Panc1 (cell line): ENCODE data around the gene ALG10. TPM values are rescaled to one million over a fixed set of nuclear protein-coding genes. Genes with fewer than 3 reads are reported as not detected.

Source experiments
- ATAC-seq: fragments of 200-7000 bp; cut with Tn5 transposase; 2 replicates; pipeline ENCODE4 v1.9.1; 2020; ENCODE audit warnings: mild to moderate bottlenecking, moderate library complexity
- BruUV-seq: library from RNA; stranded (reverse); fragments of 400-500 nt; replicated peaks from 2 replicates; lab custom pipeline; 2021; lab: Mats Ljungman, UMichigan
- CTCF ChIA-PET: fragments of 300-600 bp; sonication (Branson Sonifier 250); formaldehyde crosslinking; loops from one replicate; lab custom pipeline; 2022; ENCODE audit warnings: antibody characterized with exemption; lab: Charles Lee
- POLR2A ChIA-PET: fragments of 300-600 bp; sonication (Branson Sonifier 250); formaldehyde crosslinking; loops from one replicate; lab custom pipeline; 2022; ENCODE audit warnings: antibody characterized with exemption; lab: Charles Lee
- DNase-seq: peaks from one replicate; pipeline ENCODE4 v3.0.0-alpha.2; 2010; ENCODE audit warnings: low read depth, low spot score
- H3K27ac ChIP-seq: 2 replicates; pipeline ENCODE4 v1.5.1; 2011; ENCODE audit warnings: mild to moderate bottlenecking, low read length, inconsistent platforms
- H3K27me3 ChIP-seq: fragments of 200-500 bp; sonication (Bioruptor generic); 2 replicates; pipeline ENCODE4 v1.6.0; 2014; ENCODE audit warnings: low read length, inconsistent platforms; ENCODE audit not compliant: control insufficient read depth, insufficient read depth
- H3K36me3 ChIP-seq: fragments of 200-500 bp; sonication (Bioruptor generic); 2 replicates; pipeline ENCODE4 v1.5.1; 2014; ENCODE audit warnings: inconsistent platforms, mild to moderate bottlenecking, low read length, moderate library complexity; ENCODE audit not compliant: control insufficient read depth, insufficient read depth
- H3K4me1 ChIP-seq: 2 replicates; pipeline ENCODE4 v1.5.1; 2011; ENCODE audit warnings: inconsistent platforms, mild to moderate bottlenecking, low read length, moderate library complexity; ENCODE audit not compliant: control insufficient read depth, insufficient read depth
- H3K4me3 ChIP-seq, 2 experiments: 2 replicates each; pipeline ENCODE4 v1.5.1; 2011 to 2012; ENCODE audit warnings: low read depth in 2 of 2, low read length in 2 of 2, mild to moderate bottlenecking in 2 of 2, inconsistent platforms in 1 of 2, moderate library complexity in 1 of 2
- H3K9me3 ChIP-seq: fragments of 200-500 bp; sonication (Bioruptor generic); 2 replicates; pipeline ENCODE4 v1.5.1; 2014; ENCODE audit warnings: low read depth, mild to moderate bottlenecking, inconsistent platforms, low read length, moderate library complexity; ENCODE audit not compliant: control insufficient read depth, insufficient read depth
- POLR2AphosphoS5 ChIP-seq: IDR thresholded peaks from 2 replicates; pipeline ENCODE4 v1.6.1; 2012; ENCODE audit warnings: mild to moderate bottlenecking, low read depth, low read length, moderate library complexity
- SIN3A ChIP-seq: IDR thresholded peaks from 2 replicates; pipeline ENCODE4 v1.6.1; 2012; ENCODE audit warnings: low read depth, mild to moderate bottlenecking, low read length, moderate library complexity, borderline replicate concordance; ENCODE audit not compliant: insufficient read depth
- TCF7L2 ChIP-seq: IDR thresholded peaks from 2 replicates; pipeline ENCODE4 v1.6.1; 2011; ENCODE audit warnings: mild to moderate bottlenecking, low read depth, low read length, inconsistent platforms
- in situ Hi-C: cut with HindIII; loops from 2 replicates; pipeline ENCODE4 v1.10.0; 2016; ENCODE audit warnings: low sequenced_read_pairs, low pct_unique_long_range_greater_than_20kb
- intact Hi-C: fragments of 100-400 bp; cut with micrococcal nuclease; formaldehyde crosslinking; loops from one replicate; pipeline ENCODE4 v1.10.0; 2022; ENCODE audit not compliant: unreplicated experiment
- total RNA-seq: library from RNA; stranded (reverse); gene quantifications from one replicate; pipeline ENCODE4 v1.2.1, GENCODE V29; 2021; ENCODE audit not compliant: unreplicated experiment
- TF ChIP-seq, protein P1 (sequence below): fragments of 450-650 bp; IDR thresholded peaks from 2 replicates; pipeline ENCODE4 v1.5.1; 2017; ENCODE audit warnings: mild to moderate bottlenecking
- TF ChIP-seq, protein P2 (sequence below), 2 experiments: IDR thresholded peaks; 2 replicates each; pipeline ENCODE4 v1.6.1; 2011 to 2012; ENCODE audit warnings: low read depth in 2 of 2, control low read depth in 1 of 2, low read length in 1 of 2, mild to moderate bottlenecking in 1 of 2, moderate library complexity in 1 of 2; ENCODE audit not compliant: insufficient read depth in 1 of 2

Gene ALG10
- total RNA-seq, 1 experiment from 2014 or later, result 10.3 TPM

DNA sequence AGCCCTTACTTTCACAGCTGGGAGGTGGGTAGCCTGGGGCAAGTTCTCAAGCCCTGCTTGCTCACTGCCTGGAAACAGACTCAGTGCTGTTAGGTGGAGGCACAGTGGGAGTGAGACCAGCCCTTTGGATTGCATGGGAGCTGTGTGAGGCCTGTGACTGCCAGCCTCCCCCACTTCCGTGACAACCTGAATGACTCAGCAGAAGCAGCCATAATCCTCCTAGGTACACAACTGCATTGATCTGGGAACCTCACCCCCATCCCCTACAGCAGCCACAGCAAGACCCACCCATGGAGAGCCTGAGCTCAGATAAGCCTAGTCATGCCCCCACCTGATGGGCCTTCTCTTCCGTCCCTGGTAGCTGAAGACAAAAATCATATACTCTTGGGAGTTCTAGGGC, 26.4 kb downstream of the ALG10 start:
- Histone ChIP-seq H3K27me3 (no peaks in the 10 kb centered on the region), H3K4me3 (no peak overlapping the region), H3K4me1 (no peaks in the 10 kb centered on the region), H3K36me3 (no peaks in the 10 kb centered on the region), H3K9me3 (no peaks in the 10 kb centered on the region), H3K27ac (no peak overlapping the region)
- DNase-seq (no peak), ATAC-seq (no peak)
- BruUV-seq, result no TSS peak
- CTCF ChIA-PET, result no interaction called here
- POLR2A ChIA-PET, result no interaction called here
- TF ChIP-seq POLR2AphosphoS5 (no peak), TCF7L2 (no peak), SIN3A (no peak)
- in situ Hi-C loops, result no loop called here
- intact Hi-C loops, result no loop called here

DNA sequence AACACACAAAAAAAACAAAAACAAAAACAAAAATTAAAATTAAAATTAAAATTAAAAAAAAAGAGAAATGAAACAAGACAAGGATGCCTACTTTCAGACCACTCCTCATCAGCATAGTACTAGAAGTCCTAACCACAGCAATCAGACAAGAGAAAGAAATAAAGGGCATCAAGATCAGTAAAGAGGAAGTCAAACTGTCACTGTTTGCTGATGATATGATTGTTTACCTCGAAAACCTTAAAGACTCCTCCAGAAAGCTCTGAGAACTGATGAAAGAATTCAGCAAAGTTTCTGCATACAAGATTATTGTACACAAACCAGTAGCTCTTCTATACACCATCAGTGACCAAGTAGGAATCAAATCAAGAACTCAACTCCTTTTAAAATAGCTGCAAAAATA, 29.2 kb downstream of the ALG10 start:
- Histone ChIP-seq H3K27ac (no peak overlapping the region), H3K4me1 (no peaks in the 10 kb centered on the region), H3K4me3 (no peak overlapping the region), H3K9me3 (no peaks in the 10 kb centered on the region), H3K36me3 (no peaks in the 10 kb centered on the region), H3K27me3 (no peaks in the 10 kb centered on the region)
- no peak for DNase-seq
- intact Hi-C loops (no loop called here), in situ Hi-C loops (no loop called here)
- no peak for ATAC-seq
- BruUV-seq, result no TSS peak
- ChIA-PET POLR2A (no interaction called here), CTCF (interaction anchor here (0.6 kb wide), 1 partner anchor 1613 kb away, joined by 3 read pairs; no protein-coding TSS in a partner anchor)
- TF ChIP-seq, protein P1, sequence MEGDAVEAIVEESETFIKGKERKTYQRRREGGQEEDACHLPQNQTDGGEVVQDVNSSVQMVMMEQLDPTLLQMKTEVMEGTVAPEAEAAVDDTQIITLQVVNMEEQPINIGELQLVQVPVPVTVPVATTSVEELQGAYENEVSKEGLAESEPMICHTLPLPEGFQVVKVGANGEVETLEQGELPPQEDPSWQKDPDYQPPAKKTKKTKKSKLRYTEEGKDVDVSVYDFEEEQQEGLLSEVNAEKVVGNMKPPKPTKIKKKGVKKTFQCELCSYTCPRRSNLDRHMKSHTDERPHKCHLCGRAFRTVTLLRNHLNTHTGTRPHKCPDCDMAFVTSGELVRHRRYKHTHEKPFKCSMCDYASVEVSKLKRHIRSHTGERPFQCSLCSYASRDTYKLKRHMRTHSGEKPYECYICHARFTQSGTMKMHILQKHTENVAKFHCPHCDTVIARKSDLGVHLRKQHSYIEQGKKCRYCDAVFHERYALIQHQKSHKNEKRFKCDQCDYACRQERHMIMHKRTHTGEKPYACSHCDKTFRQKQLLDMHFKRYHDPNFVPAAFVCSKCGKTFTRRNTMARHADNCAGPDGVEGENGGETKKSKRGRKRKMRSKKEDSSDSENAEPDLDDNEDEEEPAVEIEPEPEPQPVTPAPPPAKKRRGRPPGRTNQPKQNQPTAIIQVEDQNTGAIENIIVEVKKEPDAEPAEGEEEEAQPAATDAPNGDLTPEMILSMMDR, result no peak
- TF ChIP-seq TCF7L2 (no peak), POLR2AphosphoS5 (no peak), SIN3A (no peak)
- TF ChIP-seq, protein P2, sequence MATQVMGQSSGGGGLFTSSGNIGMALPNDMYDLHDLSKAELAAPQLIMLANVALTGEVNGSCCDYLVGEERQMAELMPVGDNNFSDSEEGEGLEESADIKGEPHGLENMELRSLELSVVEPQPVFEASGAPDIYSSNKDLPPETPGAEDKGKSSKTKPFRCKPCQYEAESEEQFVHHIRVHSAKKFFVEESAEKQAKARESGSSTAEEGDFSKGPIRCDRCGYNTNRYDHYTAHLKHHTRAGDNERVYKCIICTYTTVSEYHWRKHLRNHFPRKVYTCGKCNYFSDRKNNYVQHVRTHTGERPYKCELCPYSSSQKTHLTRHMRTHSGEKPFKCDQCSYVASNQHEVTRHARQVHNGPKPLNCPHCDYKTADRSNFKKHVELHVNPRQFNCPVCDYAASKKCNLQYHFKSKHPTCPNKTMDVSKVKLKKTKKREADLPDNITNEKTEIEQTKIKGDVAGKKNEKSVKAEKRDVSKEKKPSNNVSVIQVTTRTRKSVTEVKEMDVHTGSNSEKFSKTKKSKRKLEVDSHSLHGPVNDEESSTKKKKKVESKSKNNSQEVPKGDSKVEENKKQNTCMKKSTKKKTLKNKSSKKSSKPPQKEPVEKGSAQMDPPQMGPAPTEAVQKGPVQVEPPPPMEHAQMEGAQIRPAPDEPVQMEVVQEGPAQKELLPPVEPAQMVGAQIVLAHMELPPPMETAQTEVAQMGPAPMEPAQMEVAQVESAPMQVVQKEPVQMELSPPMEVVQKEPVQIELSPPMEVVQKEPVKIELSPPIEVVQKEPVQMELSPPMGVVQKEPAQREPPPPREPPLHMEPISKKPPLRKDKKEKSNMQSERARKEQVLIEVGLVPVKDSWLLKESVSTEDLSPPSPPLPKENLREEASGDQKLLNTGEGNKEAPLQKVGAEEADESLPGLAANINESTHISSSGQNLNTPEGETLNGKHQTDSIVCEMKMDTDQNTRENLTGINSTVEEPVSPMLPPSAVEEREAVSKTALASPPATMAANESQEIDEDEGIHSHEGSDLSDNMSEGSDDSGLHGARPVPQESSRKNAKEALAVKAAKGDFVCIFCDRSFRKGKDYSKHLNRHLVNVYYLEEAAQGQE (IDR thresholded peaks at IDR 0.05; ENCODE audit: insufficient read depth in 1 of 2, low read depth in 2 of 2, low read length in 1 of 2), result no peak

DNA sequence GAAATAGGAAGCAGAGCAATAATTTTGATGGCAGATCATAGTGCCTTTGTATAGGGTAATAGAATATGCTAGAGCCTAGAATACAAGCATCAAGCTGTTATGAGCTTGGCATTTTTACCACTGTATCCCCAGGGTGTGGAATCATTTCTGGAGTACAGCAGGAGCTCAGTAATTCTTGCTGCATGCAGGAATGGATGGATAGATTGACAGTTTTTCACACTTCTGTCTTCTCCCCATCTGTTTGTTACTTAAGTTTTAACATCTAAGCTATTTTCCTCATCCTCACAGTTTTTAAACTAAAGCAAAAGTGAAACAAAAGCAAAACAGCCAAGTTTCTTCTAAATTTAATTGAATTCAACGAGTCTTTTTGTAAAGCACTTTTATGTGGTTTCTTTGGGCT, 32.6 kb downstream of the ALG10 start:
- ChIA-PET POLR2A (no interaction called here), CTCF (no interaction called here)
- intact Hi-C loops (no loop called here), in situ Hi-C loops (no loop called here)
- no peaks in the 10 kb centered on the region for H3K9me3 ChIP-seq
- DNase-seq, result no peak
- H3K4me3 ChIP-seq, result no peak overlapping the region
- H3K4me1 ChIP-seq, result no peaks in the 10 kb centered on the region
- no peak overlapping the region for H3K27ac ChIP-seq
- ATAC-seq, result no peak
- no peaks in the 10 kb centered on the region for H3K36me3 ChIP-seq
- TF ChIP-seq, protein P2 (IDR thresholded peaks at IDR 0.05; ENCODE audit: insufficient read depth in 1 of 2, low read depth in 2 of 2, low read length in 1 of 2), result no peak
- TF ChIP-seq, protein P1, result no peak
- no peak for TF ChIP-seq SIN3A
- TF ChIP-seq TCF7L2, result no peak
- TF ChIP-seq POLR2AphosphoS5, result no peak
- H3K27me3 ChIP-seq, result no peaks in the 10 kb centered on the region
- no TSS peak for BruUV-seq
